Activated CD4-positive, alpha-beta memory T cell treated with anti-CD3 and anti-CD28 coated beads for 36 hours (primary cell): ENCODE results near the gene TMEM108. TPM values are rescaled to one million over a fixed set of nuclear protein-coding genes. Genes with fewer than 3 reads are reported as not detected.

Source experiments
- CTCF ChIA-PET: fragments of 350-600 bp; sonication (Branson Sonifier 250); formaldehyde crosslinking; loops from one replicate; lab custom pipeline; 2021; ENCODE audit warnings: antibody characterized with exemption, inconsistent platforms; lab: Charles Lee
- POLR2A ChIA-PET: fragments of 350-600 bp; sonication (Branson Sonifier 250); formaldehyde crosslinking; loops from one replicate; lab custom pipeline; 2021; ENCODE audit warnings: antibody characterized with exemption; lab: Charles Lee
- DNase-seq: peaks from one replicate; pipeline ENCODE4 v3.0.0-alpha.2; 2020
- H3K27ac Mint-ChIP-seq: one replicate; pipeline ENCODE4 v1.8.0; 2021; ENCODE audit warnings: mixed read lengths
- H3K27me3 Mint-ChIP-seq: one replicate; pipeline ENCODE4 v1.8.0; 2021; ENCODE audit warnings: mixed read lengths
- H3K36me3 Mint-ChIP-seq: one replicate; pipeline ENCODE4 v1.8.0; 2021; ENCODE audit warnings: mixed read lengths
- H3K4me1 Mint-ChIP-seq: one replicate; pipeline ENCODE4 v1.8.0; 2021; ENCODE audit warnings: low read depth, mixed read lengths
- H3K4me3 Mint-ChIP-seq: one replicate; pipeline ENCODE4 v1.8.0; 2021; ENCODE audit warnings: mild to moderate bottlenecking, mixed read lengths
- H3K9me3 Mint-ChIP-seq: one replicate; pipeline ENCODE4 v1.8.0; 2021; ENCODE audit warnings: mixed read lengths
- intact Hi-C: fragments of 100-400 bp; cut with micrococcal nuclease; formaldehyde crosslinking; loops from one replicate; pipeline ENCODE4 v1.15.1; 2023
- total RNA-seq, 2 experiments: library from RNA; stranded (reverse); gene quantifications; one replicate each; pipeline ENCODE4 v1.2.3, GENCODE V29; 2021

Gene TMEM108
- total RNA-seq, 2 experiments from 2014 or later = not detected

GRCh38 chr3:133158686-133159085 lies 120.5 kb downstream of the TMEM108 start:
- intact Hi-C loops = no loop called here
- Mint-ChIP-seq H3K9me3 (no peaks in the 10 kb centered on the region), H3K36me3 (no peaks in the 10 kb centered on the region), H3K27me3 (peaks cover 1% of the 10 kb centered on the region), H3K27ac (no peak overlapping the region), H3K4me1 (no peaks in the 10 kb centered on the region), H3K4me3 (no peak overlapping the region)
- CTCF ChIA-PET = no interaction called here
- POLR2A ChIA-PET = no interaction called here
- no peak for DNase-seq

- intact Hi-C loops = no loop called here
- Mint-ChIP-seq H3K4me3 (no peak overlapping the region), H3K27me3 (peaks cover 1% of the 10 kb centered on the region), H3K9me3 (no peaks in the 10 kb centered on the region), H3K36me3 (no peaks in the 10 kb centered on the region), H3K4me1 (no peaks in the 10 kb centered on the region), H3K27ac (no peak overlapping the region)
- ChIA-PET POLR2A (no interaction called here), CTCF (no interaction called here)
- no peak for DNase-seq
Measured at GRCh38 chr3:133159498-133160475, 121.6 kb downstream of the TMEM108 start.

- intact Hi-C loops = no loop called here
- Mint-ChIP-seq H3K27ac (no peak overlapping the region), H3K9me3 (no peaks in the 10 kb centered on the region), H3K27me3 (peaks cover 1% of the 10 kb centered on the region), H3K4me3 (no peak overlapping the region), H3K36me3 (no peaks in the 10 kb centered on the region), H3K4me1 (no peaks in the 10 kb centered on the region)
- DNase-seq = no peak
- ChIA-PET CTCF (no interaction called here), POLR2A (no interaction called here)
Measured at GRCh38 chr3:133161656-133162055, 123.5 kb downstream of the TMEM108 start.

GRCh38 chr3:133162265-133162664 lies 124.1 kb downstream of the TMEM108 start:
- DNase-seq = no peak
- H3K36me3 Mint-ChIP-seq = no peaks in the 10 kb centered on the region
- no peak overlapping the region for H3K27ac Mint-ChIP-seq
- ChIA-PET POLR2A (no interaction called here), CTCF (no interaction called here)
- H3K4me3 Mint-ChIP-seq = no peak overlapping the region
- H3K4me1 Mint-ChIP-seq = no peaks in the 10 kb centered on the region
- intact Hi-C loops = no loop called here
- H3K27me3 Mint-ChIP-seq = peaks cover 1% of the 10 kb centered on the region
- H3K9me3 Mint-ChIP-seq = no peaks in the 10 kb centered on the region

GRCh38 chr3:133162670-133163305 lies 124.6 kb downstream of the TMEM108 start:
- Mint-ChIP-seq H3K36me3 (no peaks in the 10 kb centered on the region), H3K4me3 (no peak overlapping the region)

GRCh38 chr3:133167340-133168024 lies 129.3 kb downstream of the TMEM108 start:
- CTCF ChIA-PET = no interaction called here
- Mint-ChIP-seq H3K9me3 (no peaks in the 10 kb centered on the region), H3K27me3 (peaks cover 4% of the 10 kb centered on the region), H3K27ac (no peak overlapping the region), H3K4me3 (no peak overlapping the region), H3K4me1 (no peaks in the 10 kb centered on the region), H3K36me3 (no peaks in the 10 kb centered on the region)
- intact Hi-C loops = no loop called here
- POLR2A ChIA-PET = no interaction called here
- no peak for DNase-seq

More at GRCh38 chr3:133162670-133163305, 124.6 kb downstream of the TMEM108 start:
- ChIA-PET POLR2A (no interaction called here), CTCF (no interaction called here)
- Mint-ChIP-seq H3K9me3 (no peaks in the 10 kb centered on the region), H3K27ac (no peak overlapping the region), H3K27me3 (peaks cover 1% of the 10 kb centered on the region), H3K4me1 (no peaks in the 10 kb centered on the region)
- intact Hi-C loops = no loop called here
- no peak for DNase-seq

GRCh38 chr3:133168025-133168401 lies 129.8 kb downstream of the TMEM108 start:
- POLR2A ChIA-PET = no interaction called here
- Mint-ChIP-seq H3K27ac (no peak overlapping the region), H3K4me3 (no peak overlapping the region), H3K9me3 (no peaks in the 10 kb centered on the region), H3K27me3 (peaks cover 7% of the 10 kb centered on the region), H3K36me3 (no peaks in the 10 kb centered on the region), H3K4me1 (no peaks in the 10 kb centered on the region)
- CTCF ChIA-PET = no interaction called here
- DNase-seq = no peak
- intact Hi-C loops = no loop called here

GRCh38 chr3:133169331-133170068 lies 131.3 kb downstream of the TMEM108 start:
- Mint-ChIP-seq H3K4me1 (no peaks in the 10 kb centered on the region), H3K27ac (no peak overlapping the region), H3K27me3 (peaks cover 9% of the 10 kb centered on the region), H3K4me3 (no peak overlapping the region), H3K9me3 (no peaks in the 10 kb centered on the region), H3K36me3 (no peaks in the 10 kb centered on the region)
- POLR2A ChIA-PET = no interaction called here
- CTCF ChIA-PET = no interaction called here
- intact Hi-C loops = no loop called here
- DNase-seq = no peak

GRCh38 chr3:133171831-133172230 lies 133.6 kb downstream of the TMEM108 start:
- Mint-ChIP-seq H3K4me1 (no peaks in the 10 kb centered on the region), H3K9me3 (no peaks in the 10 kb centered on the region), H3K27me3 (peaks cover 9% of the 10 kb centered on the region), H3K36me3 (no peaks in the 10 kb centered on the region), H3K4me3 (no peak overlapping the region), H3K27ac (no peak overlapping the region)
- POLR2A ChIA-PET = no interaction called here
- intact Hi-C loops = no loop called here
- DNase-seq = no peak
- CTCF ChIA-PET = no interaction called here

- H3K9me3 Mint-ChIP-seq = no peaks in the 10 kb centered on the region
- ChIA-PET POLR2A (no interaction called here), CTCF (no interaction called here)
- intact Hi-C loops = no loop called here
- no peaks in the 10 kb centered on the region for H3K36me3 Mint-ChIP-seq
- DNase-seq = no peak
- H3K4me1 Mint-ChIP-seq = no peaks in the 10 kb centered on the region
- no peak overlapping the region for H3K4me3 Mint-ChIP-seq
- no peaks in the 10 kb centered on the region for H3K27me3 Mint-ChIP-seq
- H3K27ac Mint-ChIP-seq = no peak overlapping the region
Measured at GRCh38 chr3:133181392-133182150, 143.4 kb downstream of the TMEM108 start.

GRCh38 chr3:133187870-133188379 lies 149.7 kb downstream of the TMEM108 start:
- CTCF ChIA-PET = interaction anchor here (0.6 kb wide), 1 partner anchor 168 kb away, joined by 3 read pairs; no protein-coding TSS in a partner anchor

More at GRCh38 chr3:133187870-133188379, 149.7 kb downstream of the TMEM108 start:
- no peak for DNase-seq
- H3K36me3 Mint-ChIP-seq = no peaks in the 10 kb centered on the region
- intact Hi-C loops = no loop called here
- H3K27ac Mint-ChIP-seq = no peak overlapping the region
- H3K4me1 Mint-ChIP-seq = no peaks in the 10 kb centered on the region
- POLR2A ChIA-PET = interaction anchor here (0.6 to 0.7 kb wide), 2 partner anchors 317 to 1379 kb away, joined by 3 to 4 read pairs; no protein-coding TSS in a partner anchor
- H3K4me3 Mint-ChIP-seq = no peak overlapping the region
- peaks cover 10% of the 10 kb centered on the region for H3K27me3 Mint-ChIP-seq
- H3K9me3 Mint-ChIP-seq = no peaks in the 10 kb centered on the region
